Measurements from ENCODE around the gene GPR89B. TPM values are rescaled to one million over a fixed set of nuclear protein-coding genes. Genes with fewer than 3 reads are reported as not detected.
"Not testable (repeated sequence)": the region's sequence is repeated elsewhere in the genome, so short reads cannot be mapped to it uniquely, and the experiment has no call there.

Gene GPR89B
- total and polyA plus RNA-seq, 8 donors, result 14.2 to 28.3 (median 21.9) TPM

GRCh38 chr1:147959680-147960079 lies 31.5 kb downstream of the GPR89B start:
- ATAC-seq; H3K27ac ChIP-seq; H3K36me3 ChIP-seq; H3K4me1 ChIP-seq; DNase-seq; H3K9me3 ChIP-seq; intact Hi-C loops (cut with DNase I); H3K27me3 ChIP-seq; H3K4me3 ChIP-seq: not testable (repeated sequence)

DNA sequence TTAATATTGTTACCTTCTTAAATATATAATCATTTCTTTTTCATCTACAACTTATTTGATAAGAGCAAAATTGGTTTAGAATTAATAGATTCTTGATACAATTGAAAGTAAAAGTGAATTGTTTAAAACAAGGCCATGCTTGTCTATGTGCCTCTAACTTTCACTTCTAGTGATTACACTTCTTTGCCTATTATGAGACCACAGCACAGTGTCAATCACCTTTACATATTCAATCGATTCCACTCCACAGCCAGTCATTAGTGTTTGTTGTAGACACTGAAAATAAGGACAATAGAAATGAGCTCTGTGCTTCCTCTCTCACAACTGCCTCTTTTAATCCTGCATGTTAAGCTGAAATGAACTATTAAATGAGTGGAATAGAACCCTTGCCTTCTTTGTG lies 36.4 kb downstream of the GPR89B start:
- H3K27me3 ChIP-seq; H3K4me1 ChIP-seq; ATAC-seq; intact Hi-C loops (cut with DNase I); H3K27ac ChIP-seq; H3K4me3 ChIP-seq; H3K9me3 ChIP-seq; H3K36me3 ChIP-seq; DNase-seq: not testable (repeated sequence)

DNA sequence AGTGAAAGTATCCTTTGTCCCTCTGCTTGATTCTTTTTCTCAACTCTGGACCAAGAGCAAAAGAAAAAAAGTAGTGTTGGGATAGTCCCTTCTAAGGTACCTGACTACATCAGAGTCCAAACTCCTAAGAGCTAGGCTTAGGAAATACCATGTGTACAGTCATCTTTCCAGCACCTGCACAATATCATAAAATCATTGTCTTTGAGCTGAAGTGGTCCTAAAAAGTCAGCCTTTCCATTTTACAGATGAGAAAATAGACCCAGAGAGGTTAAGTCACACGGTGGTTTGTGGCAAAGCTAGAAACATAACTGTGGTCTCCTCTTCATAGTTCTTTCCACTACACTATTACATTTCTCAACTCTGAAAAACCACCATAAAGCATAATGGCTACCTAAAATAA lies 38.4 kb downstream of the GPR89B start:
- intact Hi-C loops (cut with DNase I); H3K4me3 ChIP-seq; H3K4me1 ChIP-seq; H3K9me3 ChIP-seq; ATAC-seq; H3K27ac ChIP-seq; H3K36me3 ChIP-seq; H3K27me3 ChIP-seq; DNase-seq: not testable (repeated sequence)

DNA sequence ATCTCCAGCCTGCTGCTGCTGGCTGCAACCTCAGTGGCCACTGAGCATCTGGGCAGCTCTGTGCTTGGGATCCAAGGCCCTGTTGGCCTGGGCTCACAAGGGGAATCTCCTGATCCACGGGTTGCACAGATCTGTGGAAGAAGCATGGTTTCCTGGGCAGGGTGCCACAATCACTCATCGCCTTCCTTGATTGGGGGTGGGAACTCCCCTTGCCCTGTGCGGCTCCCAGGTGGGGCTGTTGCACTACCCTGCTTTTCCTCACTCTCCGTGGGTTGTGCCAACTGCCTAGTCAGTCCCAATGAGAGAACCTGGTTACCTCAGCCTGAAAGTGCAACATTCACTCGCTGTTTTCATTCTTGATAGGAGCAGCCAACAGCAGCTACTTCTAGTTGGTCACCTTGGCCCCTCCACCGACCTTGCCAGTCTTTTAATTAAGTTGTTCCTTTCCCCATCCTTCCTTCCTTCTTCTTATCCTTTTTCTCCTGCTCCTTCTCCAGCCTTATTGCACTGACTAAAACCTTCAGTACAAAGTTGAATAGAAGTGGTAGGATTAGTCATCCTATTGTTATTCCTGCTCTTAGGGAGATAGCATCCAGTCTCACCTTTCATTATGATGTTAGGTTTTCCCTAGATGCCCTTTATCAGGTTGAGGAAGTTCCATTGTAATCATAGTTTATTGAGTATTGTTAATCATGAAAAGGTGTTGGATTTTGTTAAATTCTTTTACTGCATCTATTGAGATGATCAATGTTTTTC lies 50.9 kb downstream of the GPR89B start:
- H3K36me3 ChIP-seq; H3K27me3 ChIP-seq; H3K9me3 ChIP-seq; H3K4me1 ChIP-seq; intact Hi-C loops (cut with DNase I); ATAC-seq; H3K27ac ChIP-seq; DNase-seq; H3K4me3 ChIP-seq: not testable (repeated sequence)

- DNase-seq; H3K4me1 ChIP-seq; ATAC-seq; H3K9me3 ChIP-seq; H3K27me3 ChIP-seq; H3K36me3 ChIP-seq; H3K27ac ChIP-seq; intact Hi-C loops (cut with DNase I); H3K4me3 ChIP-seq: not testable (repeated sequence)
Measured at GRCh38 chr1:147985374-147985773, 57.2 kb downstream of the GPR89B start.

- H3K4me1 ChIP-seq; ATAC-seq; H3K9me3 ChIP-seq; H3K27me3 ChIP-seq; H3K36me3 ChIP-seq; H3K4me3 ChIP-seq; H3K27ac ChIP-seq; DNase-seq; intact Hi-C loops (cut with DNase I): not testable (repeated sequence)
Measured at GRCh38 chr1:147987893-147988292, 59.7 kb downstream of the GPR89B start.

DNA sequence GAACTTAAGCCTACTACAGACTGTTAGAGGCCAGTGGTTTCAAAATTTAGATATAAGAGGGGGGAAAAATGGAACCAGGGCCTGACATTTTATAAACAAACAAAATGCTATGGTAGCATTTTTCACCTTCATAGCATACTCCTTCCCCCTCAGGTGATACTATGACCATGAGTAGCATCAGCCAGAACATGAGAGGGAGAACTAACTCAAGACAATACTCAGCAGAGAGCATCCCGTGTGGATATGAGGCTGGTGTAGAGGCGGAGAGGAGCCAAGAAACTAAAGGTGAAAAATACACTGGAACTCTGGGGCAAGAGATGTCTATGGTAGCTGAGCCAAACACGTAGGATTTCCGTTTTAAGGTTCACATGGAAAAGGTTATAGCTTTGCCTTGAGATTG lies 64.7 kb downstream of the GPR89B start:
- intact Hi-C loops (cut with DNase I); DNase-seq; H3K36me3 ChIP-seq; H3K27ac ChIP-seq; ATAC-seq; H3K4me1 ChIP-seq; H3K4me3 ChIP-seq; H3K27me3 ChIP-seq; H3K9me3 ChIP-seq: not testable (repeated sequence)

DNA sequence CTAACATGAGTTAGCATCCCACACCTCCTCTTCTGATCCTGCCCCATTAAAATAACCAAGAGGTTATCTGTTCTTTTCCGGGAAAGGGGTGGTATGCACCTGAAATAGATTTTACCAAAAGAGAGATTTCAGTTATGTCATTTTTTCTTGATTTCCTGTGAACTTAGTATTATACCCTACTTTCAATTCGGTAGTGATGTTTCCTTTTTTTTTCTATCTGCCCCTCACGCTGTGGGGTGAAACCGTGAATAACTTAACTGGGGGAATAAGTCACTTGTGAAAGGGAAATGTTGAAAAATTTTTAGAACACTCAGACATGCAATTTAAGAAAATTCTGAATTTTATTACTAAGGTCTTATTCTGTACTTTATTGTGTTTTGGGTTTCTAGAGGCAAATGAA lies 65.2 kb downstream of the GPR89B start:
- H3K4me3 ChIP-seq; H3K4me1 ChIP-seq; ATAC-seq; H3K27ac ChIP-seq; H3K36me3 ChIP-seq; DNase-seq; H3K9me3 ChIP-seq; H3K27me3 ChIP-seq; intact Hi-C loops (cut with DNase I): not testable (repeated sequence)

DNA sequence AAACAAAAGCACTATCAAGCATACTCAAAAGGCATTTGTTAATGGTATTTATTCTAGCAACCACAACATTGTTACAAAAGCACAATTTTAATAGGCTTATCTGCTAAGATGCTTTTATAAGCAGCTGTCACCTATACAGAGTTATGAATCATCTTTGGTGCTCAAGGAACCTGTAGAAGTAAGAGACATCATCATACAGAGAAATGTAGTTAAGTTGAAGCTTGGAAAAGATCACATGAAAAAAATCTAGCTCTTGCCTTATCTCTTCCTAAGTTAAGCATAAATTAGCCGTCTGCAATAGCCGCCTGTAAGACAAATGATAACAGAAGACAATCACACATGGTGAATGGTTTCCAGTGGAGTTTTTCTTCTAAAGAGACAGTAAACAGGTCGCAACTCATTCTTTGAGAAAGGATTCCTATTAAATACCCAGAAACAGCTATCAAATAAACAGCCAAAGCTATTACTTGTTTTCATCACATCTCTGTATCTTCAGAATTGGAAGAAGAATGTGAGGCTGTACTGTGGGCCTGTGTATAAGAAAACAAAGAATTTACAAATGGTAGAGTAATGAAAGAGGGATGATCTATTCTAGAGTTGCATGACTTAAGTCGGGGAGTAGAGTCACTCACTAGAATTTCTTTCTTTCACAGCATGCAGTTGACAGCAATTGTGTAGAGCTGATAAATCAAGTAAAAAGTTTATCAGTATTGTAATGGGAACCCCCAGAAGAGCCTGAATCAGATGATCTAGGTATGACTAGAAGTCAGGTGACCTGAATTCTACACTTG lies 65.8 kb downstream of the GPR89B start:
- ATAC-seq, DNase-seq: not testable (repeated sequence)

DNA sequence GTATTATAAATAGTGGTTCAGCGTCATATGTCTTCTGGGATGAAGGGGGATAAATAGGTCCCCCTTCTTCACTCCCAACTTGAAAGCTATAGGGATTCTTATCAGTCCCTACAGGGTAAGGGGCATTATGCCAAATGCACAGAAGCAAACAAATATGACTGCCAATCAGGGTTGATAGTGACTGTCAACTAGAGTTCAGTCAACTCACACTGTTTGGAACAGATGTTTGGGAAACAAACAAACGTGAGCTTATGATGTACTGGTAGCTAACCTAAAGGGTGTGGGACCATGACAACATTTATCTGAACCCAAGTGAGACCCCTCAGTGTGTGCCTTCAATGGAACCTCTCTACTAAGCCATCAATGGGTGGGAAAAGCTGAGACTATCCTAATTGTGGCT lies 67.9 kb downstream of the GPR89B start:
- H3K27ac ChIP-seq; H3K36me3 ChIP-seq; H3K27me3 ChIP-seq; H3K4me1 ChIP-seq; DNase-seq; intact Hi-C loops (cut with DNase I); ATAC-seq; H3K9me3 ChIP-seq; H3K4me3 ChIP-seq: not testable (repeated sequence)

More for the DNA sequence above, 65.8 kb downstream of the GPR89B start:
- intact Hi-C loops (cut with DNase I); H3K36me3 ChIP-seq; H3K9me3 ChIP-seq; H3K27ac ChIP-seq; H3K4me1 ChIP-seq; H3K27me3 ChIP-seq; H3K4me3 ChIP-seq: not testable (repeated sequence)

GRCh38 chr1:148007724-148008123 lies 79.5 kb downstream of the GPR89B start:
- H3K27ac ChIP-seq; intact Hi-C loops (cut with DNase I); ATAC-seq; H3K4me3 ChIP-seq; H3K36me3 ChIP-seq; H3K9me3 ChIP-seq; DNase-seq; H3K4me1 ChIP-seq: not testable (repeated sequence)
- H3K27me3 ChIP-seq, result peaks cover 0 to 18% of the 10 kb centered on the region in 2 donors
